BLaER1 (cell line): Measurements from ENCODE around the gene ECEL1.

Source experiments
- H3K27ac ChIP-seq: shearing (Covaris generic); formaldehyde crosslinking; 2 replicates; pipeline ENCODE4 v1.8.1; 2022
- H3K27me3 ChIP-seq: shearing (Covaris generic); formaldehyde crosslinking; 2 replicates; pipeline ENCODE4 v1.8.1; 2022
- H3K36me3 ChIP-seq: shearing (Covaris generic); formaldehyde crosslinking; 2 replicates; pipeline ENCODE4 v1.8.1; 2022
- H3K4me1 ChIP-seq: shearing (Covaris generic); formaldehyde crosslinking; 2 replicates; pipeline ENCODE4 v1.8.1; 2022
- H3K4me2 ChIP-seq: shearing (Covaris generic); formaldehyde crosslinking; 2 replicates; pipeline ENCODE4 v1.8.1; 2022
- H3K4me3 ChIP-seq: shearing (Covaris generic); formaldehyde crosslinking; 2 replicates; pipeline ENCODE4 v1.8.1; 2022
- H3K9ac ChIP-seq: shearing (Covaris generic); formaldehyde crosslinking; 2 replicates; pipeline ENCODE4 v1.8.1; 2022
- H3K9me3 ChIP-seq: shearing (Covaris generic); formaldehyde crosslinking; 2 replicates; pipeline ENCODE4 v1.8.1; 2022
- H4K20me1 ChIP-seq: shearing (Covaris generic); formaldehyde crosslinking; 2 replicates; pipeline ENCODE4 v1.8.1; 2022
- Cebpa-rat ChIP-seq: shearing (Covaris generic); IDR thresholded peaks from 2 replicates; pipeline ENCODE4 v1.8.1; 2022

ECEL1 gene

DNA sequence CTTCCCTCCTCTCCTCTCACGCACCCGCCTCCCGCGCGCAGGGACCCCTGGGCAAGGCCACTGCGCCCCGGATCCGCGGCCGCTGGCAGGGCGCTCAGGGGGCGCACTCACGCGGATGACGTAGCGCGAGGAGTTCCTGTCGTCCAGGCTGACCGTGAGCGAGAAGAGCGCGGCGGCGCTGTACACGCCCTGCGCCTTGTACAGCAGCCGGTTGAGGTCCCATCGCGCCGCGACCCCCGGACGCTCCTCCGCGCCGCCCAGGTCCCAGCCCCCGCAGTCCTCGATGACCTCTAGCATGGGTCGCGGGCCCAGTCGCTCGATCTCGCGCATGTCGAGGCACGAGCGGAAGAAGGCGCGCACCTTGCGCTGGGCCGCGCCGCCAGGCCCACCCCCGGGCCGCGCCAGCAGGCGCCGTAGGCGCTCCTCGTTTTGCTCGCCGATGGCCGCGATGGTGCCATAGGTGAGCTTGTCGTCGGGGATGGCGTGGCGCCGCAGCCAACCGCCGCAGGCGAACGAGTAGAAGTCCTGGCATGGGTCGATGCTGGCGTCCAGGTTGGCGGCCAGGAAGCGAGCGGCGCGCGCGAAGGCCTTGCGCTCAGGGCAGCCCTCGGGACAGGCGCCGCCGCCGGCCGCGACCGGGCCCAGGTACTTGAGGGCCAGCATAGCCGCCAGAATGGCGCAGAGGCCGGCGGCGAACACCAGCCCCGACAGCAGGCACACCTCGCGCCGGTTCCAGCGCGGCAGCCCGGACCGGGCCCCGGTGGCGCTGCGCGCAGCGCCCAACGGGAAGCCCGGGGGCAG is 1.7 kb downstream of the ECEL1 start:
- H3K27me3 ChIP-seq: peaks cover 72% of the 10 kb centered on the region
- no peaks in the 10 kb centered on the region for H3K36me3 ChIP-seq
- peaks cover 9% of the 10 kb centered on the region; the same call in 1 of the 2 replicates for H3K9me3 ChIP-seq
- H3K4me2 ChIP-seq: peak overlapping the region; percentile 51
- peaks cover 26% of the 10 kb centered on the region for H3K4me1 ChIP-seq
- H3K9ac ChIP-seq: no peak overlapping the region
- H4K20me1 ChIP-seq: peaks cover 59% of the 10 kb centered on the region
- H3K4me3 ChIP-seq: 0 out of 2 replicates have a peak overlapping the region, but pooled peaks have one; percentile 69
- TF ChIP-seq Cebpa-rat: no peak
- no peak overlapping the region for H3K27ac ChIP-seq

DNA sequence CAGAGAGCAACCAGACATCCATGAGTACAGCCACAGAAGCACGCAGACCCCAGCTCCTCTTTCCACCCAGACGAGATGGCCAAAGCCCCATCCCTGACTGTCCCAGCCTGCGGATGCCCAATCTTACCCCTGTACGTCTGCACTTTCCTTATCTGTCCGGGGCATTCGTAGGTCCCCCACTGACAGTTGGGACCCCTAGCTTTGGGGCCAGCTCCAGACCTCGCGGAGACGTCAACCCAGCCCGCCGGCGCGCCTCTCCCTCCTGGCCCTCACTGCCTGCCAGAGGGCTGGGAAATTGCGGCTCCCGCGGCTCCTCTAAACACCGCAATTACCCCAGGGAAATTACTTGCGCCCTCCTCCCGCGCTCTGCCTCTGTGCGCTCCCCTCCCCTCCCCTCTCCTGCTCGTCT is 2.3 kb downstream of the ECEL1 start:
- Histone ChIP-seq H4K20me1 (peaks cover 59% of the 10 kb centered on the region), H3K4me3 (0 out of 2 replicates have a peak overlapping the region, but pooled peaks have one; percentile 69), H3K27ac (no peak overlapping the region), H3K4me2 (peak overlapping the region; percentile 51), H3K27me3 (peaks cover 71% of the 10 kb centered on the region), H3K9ac (no peak overlapping the region), H3K9me3 (peaks cover 9% of the 10 kb centered on the region; the same call in 1 of the 2 replicates), H3K4me1 (peaks cover 26% of the 10 kb centered on the region), H3K36me3 (no peaks in the 10 kb centered on the region)
- no peak for TF ChIP-seq Cebpa-rat

DNA sequence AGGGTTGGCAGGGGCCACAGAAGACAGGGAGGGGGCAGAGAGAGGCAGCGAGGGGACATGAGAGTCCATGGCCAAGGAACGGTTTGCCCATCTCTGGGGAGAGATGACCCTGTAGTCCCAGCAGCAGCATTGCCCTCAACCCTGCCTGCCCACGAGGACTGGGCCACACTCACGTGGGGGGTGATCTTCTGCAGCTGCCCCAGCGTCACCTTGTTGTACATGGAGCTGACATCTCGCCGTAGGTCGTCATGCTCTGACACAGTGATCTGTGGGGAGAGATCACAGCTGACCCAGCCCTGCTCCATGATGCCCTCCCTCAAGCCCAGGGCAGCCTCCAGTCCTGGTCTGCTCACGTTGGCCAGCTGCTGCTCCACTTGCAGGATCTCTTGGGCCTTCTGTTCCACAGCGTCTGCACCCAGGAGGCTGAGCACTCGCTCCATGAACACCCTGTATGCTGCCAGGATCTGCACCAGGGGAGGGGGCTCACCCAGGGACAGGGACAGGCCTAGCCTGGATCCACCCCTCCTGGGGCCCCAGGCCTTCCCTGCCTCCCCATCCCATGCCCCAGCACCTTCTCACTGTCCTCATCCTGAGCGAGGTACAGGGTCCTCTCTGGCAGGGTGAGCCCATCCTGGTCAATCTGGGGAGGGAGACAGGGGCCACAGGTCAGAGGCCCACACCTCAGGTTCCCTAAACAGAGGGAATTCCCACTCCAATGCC is 2.8 kb downstream of the ECEL1 start:
- Histone ChIP-seq H3K4me1 (peaks cover 26% of the 10 kb centered on the region), H3K27ac (no peak overlapping the region), H3K27me3 (peaks cover 66% of the 10 kb centered on the region), H3K4me3 (no peak overlapping the region), H3K9ac (no peak overlapping the region), H3K4me2 (peak overlapping the region; percentile 51), H3K36me3 (no peaks in the 10 kb centered on the region), H4K20me1 (peaks cover 59% of the 10 kb centered on the region), H3K9me3 (peaks cover 9% of the 10 kb centered on the region; the same call in 1 of the 2 replicates)
- no peak for TF ChIP-seq Cebpa-rat

DNA sequence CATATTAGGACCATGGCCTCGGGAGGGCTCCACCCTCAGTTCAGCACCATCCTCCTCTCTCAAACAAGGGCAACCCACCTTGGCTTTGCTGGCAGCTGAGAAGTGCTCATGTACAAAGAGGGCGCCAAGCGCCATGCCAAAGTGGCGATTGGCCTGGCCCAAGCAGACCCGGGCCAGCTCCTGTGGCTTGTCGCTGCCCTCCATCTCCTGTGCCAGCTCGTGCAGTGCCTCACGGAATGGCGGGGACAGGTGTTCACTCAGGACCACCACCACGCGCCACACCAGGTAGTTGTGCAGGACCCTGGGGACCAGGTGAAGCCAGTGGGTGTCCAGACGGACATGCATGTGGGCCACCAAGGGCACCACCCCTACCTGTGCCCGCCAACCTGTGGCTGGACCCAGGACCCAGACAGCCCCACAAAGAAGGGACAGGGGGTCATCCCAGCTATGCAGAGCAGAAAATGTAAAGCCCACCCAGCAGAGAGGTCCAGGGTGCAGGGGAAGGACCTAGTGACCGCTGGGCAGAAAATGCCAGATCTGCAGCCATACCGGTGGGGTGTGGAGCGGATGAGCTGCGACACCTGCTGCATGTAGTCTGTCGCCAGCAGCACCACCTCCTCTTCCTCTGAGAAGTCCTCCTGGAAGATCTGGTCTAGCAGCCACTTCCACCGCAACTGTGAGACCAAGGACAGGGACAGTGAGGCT is 3.6 kb downstream of the ECEL1 start:
- Histone ChIP-seq H3K4me2 (no peak overlapping the region), H3K36me3 (no peaks in the 10 kb centered on the region), H3K27ac (no peak overlapping the region), H3K9ac (no peak overlapping the region), H3K4me3 (no peak overlapping the region), H3K4me1 (peaks cover 26% of the 10 kb centered on the region), H4K20me1 (peaks cover 56% of the 10 kb centered on the region), H3K9me3 (peaks cover 9% of the 10 kb centered on the region; the same call in 1 of the 2 replicates), H3K27me3 (peaks cover 59% of the 10 kb centered on the region)
- no peak for TF ChIP-seq Cebpa-rat

DNA sequence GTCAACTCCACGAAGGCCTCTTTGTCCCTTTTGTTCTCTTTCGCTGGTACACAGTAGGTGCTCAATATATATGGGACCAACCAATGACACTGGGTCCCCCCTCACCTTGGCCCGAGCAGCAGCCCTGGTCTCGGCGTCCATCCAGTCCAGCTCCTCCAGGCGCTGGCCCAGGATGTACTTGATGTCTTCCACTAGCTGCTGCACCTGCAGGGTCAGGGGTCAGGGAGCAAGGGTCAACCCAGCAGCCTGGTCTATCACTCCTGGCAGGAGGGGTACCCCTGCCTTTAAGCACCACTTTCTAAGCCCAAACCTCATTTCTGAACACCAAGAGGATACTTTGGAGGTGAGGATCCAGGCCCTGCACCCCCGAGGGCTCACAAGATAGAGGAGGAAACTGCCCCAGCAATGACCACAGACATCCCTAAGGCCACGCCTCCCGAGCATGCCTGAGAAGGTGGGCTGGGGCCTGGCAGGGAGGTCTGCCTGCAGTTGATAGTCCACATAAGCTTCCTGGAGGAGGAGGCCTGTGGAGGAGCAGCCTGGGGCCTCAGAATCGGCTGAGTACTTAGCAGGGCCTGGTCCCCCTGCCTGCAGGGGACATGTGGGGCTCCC is 4.2 kb downstream of the ECEL1 start:
- Histone ChIP-seq H3K36me3 (no peaks in the 10 kb centered on the region), H4K20me1 (peaks cover 49% of the 10 kb centered on the region), H3K9ac (no peak overlapping the region), H3K27me3 (peaks cover 52% of the 10 kb centered on the region), H3K9me3 (peaks cover 9% of the 10 kb centered on the region; the same call in 1 of the 2 replicates), H3K4me3 (no peak overlapping the region), H3K4me2 (no peak overlapping the region), H3K4me1 (peaks cover 26% of the 10 kb centered on the region), H3K27ac (no peak overlapping the region)
- no peak for TF ChIP-seq Cebpa-rat

DNA sequence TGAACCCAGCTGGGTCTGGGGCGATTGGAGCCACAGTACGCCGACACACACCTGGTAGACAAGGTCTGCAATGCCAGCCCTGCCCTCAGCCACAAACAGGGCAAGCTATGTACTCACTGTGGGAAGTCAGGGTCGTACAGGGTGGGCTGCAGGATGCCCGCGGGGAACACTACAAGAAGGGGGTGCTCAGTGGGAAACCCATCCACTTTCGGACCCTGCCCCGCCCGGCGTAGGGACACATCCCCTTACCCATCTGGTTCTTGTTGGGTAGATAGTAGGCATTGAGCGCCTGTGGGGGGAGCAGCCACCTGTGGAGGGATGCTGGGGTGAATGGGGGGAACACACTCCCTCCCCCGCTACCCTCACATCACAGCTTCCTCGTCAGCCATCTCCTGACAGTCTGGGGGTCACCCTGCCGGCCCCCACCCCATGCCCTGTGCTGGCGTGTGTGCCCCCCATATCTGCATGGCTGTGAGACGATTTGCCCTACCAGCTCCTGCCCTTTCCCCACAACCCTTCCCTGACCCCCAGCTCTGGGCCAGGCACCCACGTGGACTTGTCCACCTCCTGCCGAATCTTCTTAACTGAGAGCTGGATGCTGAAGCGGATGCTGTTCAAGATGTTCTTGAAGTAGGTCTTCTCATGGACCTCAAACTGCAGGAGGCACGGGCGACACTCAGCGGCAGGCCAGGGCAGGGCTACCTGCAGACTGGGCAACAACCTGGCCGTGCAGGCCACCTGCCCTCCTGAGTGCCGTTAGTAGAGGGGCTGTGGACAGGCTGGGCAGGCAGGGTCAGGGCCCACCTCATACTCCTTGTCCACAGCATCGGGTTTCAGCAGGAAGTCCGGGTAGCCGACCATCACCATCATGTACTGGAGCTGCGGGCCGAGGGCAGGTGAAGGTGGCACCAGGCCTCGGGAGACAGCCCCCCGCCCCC is 5.1 kb downstream of the ECEL1 start:
- H4K20me1 ChIP-seq: peaks cover 41% of the 10 kb centered on the region
- peaks cover 44% of the 10 kb centered on the region for H3K27me3 ChIP-seq
- no peak for TF ChIP-seq Cebpa-rat
- H3K9me3 ChIP-seq: peaks cover 9% of the 10 kb centered on the region; the same call in 1 of the 2 replicates
- H3K9ac ChIP-seq: no peak overlapping the region
- H3K27ac ChIP-seq: no peak overlapping the region
- H3K4me2 ChIP-seq: no peak overlapping the region
- H3K4me3 ChIP-seq: no peak overlapping the region
- no peaks in the 10 kb centered on the region for H3K36me3 ChIP-seq
- peaks cover 21% of the 10 kb centered on the region for H3K4me1 ChIP-seq

DNA sequence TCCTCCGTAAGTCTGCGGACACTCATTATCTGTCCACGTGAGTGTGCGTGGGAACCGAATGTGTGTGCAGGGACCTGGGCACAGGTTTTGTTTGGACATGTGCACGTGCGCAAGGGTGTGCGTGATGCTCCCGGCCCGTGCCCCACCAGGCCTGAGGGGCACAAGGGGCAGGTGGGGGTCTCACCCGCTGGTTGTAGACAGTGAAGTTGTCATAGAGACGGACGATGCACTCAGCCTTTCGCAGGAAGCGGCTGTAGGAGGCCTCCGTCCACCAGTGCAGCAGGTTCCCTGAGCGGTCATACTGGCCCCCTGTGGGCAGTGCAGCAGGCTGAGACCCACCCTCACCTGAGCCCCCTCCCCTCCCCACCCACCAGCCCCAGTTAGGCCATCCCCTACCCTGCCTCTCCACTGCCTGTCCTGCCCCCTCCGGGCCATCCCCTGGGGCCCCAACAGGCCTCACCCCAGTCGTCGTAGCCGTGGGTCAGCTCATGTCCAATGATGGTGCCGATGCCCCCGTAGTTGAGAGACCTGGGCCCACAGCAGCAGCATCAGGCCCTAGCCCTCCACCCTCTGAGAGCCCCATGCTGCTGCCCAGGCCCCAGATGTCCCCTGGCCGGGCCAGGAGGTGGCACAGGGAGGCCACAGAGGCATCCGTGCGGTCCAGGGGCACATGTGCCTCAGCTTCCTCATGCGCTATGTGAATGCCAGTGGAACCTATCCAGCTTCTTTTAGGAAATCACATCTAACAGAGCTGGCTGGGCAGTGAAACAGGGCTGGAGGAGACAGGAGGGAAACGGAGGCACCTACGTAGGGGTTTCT is 6.1 kb downstream of the ECEL1 start:
- TF ChIP-seq Cebpa-rat: no peak
- Histone ChIP-seq H3K9ac (no peak overlapping the region), H3K9me3 (peaks cover 8% of the 10 kb centered on the region; the same call in 1 of the 2 replicates), H3K36me3 (no peaks in the 10 kb centered on the region), H3K27ac (no peak overlapping the region), H3K4me2 (no peak overlapping the region), H3K4me1 (peaks cover 10% of the 10 kb centered on the region; the same call in 1 of the 2 replicates), H3K27me3 (peaks cover 33% of the 10 kb centered on the region), H4K20me1 (peaks cover 30% of the 10 kb centered on the region), H3K4me3 (no peak overlapping the region)
